NOMO-1 (cell line): ENCODE measurements around the gene SHFL.

Experiments used
- DNase-seq, 2 experiments: peaks; one replicate each; lab custom pipeline; 2025; ENCODE audit not compliant: unreplicated experiment in 2 of 2; lab: John Stamatoyannopoulos, UW

Gene SHFL

DNA sequence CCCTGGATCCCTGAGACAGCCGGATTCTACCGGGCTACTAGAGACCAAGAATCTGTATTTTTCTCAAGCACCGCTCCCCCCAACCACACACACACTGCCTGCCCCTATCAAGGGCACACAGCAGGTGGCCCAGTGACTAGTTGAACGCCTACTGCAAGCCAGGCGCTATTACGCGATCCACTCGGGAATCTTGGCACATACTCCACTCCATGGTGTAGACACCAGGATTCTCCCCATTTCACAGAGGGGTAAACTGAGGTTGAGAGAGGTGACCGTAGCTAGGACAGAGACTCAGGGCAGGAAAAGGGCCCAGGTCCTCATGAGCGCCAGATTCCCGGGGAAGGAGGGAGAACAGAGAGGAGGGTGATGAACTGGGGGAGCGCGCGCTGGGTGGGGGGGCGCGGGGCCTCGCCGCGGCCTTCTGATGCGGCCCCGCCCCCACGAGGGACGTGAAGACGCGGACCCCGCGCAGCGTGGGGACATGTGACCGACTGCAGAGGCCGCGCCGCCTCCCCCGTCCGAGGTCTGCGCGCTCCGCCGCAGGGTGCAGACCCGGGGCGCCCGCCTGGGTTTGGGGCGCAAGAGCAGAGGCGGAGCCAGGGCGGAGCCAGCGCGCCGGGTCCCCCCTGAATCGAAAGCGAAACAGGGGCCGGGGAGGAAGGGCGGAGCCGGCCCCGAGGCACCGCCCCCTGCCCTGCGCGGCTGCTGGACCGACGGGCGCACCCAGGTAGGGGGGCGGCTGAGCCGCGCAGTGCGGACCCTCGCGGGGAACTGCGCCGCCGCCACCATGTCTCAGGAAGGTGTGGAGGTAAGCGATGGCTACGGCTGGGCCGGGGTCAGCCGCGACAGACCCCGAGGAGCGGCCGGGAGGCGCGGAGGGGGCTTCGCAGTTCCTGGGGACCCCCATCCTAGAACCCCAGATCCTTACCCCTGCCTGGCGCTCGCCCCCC, at the start of gene SHFL:
TSS of gene SHFL (plus strand) at position 677 of the 950 bp plus-strand sequence. CDS start at position 788, 111 bp downstream.
- DNase-seq, result peak; percentile 45 to 76

DNA sequence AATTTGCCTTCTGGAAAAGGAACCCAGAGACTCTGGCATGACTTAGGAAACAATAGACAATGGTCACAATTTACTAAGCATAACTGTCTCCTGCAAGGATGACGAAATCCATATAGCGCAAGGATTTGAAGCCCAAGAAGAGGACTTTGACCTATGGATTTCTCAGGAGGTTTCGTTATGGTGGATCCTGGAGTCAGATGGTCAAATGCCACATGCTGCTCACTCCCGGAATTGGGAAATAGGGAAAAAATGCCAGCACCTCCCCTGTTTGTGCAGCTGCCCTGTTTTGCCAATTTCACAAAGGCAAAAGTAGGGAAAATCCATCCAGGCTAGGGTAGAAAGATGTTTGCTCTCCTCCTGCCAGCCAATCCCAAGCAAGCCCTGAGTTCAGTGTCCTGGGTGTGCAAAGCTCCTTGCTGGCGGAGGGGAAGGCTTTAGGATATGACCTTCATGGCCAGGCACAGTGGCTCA, 49.5 kb upstream of the SHFL start:
- DNase-seq, result no peak

DNA sequence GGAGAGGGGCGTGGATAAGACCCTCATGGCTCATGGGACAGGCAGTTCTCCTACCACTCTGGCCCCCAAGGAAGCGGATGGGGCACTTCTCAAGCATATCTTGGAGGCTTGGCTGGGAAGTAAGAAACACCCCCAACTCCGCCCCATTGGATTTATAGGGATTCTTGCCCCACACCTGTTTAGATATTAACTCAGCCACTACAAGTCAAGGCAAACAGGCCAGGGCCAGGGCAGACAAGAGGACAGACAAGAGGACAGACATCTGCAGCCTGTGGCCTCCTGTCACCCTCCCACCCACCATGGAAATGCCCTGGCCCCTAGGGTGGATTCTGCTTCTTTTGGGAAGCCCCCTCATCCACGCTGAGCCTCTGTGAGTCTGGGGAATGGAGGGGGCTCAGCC, 48.8 kb upstream of the SHFL start:
- DNase-seq, result no peak

DNA sequence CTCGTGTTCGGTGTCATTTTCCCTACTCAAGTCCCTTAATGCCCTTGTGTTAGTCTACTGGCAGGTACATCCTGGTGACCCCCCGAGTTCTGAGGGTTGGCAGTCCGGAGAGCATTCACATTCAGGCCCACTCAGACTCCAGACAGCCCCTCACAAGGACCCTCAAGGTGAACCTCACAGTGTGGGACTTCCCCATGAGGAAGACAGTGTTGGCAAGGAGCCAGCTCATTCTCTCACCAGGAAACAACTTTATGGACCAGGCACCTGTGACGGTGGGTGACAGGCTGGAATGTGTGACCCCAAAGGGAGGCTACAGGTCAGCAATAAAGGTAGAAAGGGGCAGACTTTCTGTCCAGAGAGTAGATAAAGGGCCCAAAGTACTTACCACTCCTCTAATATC, 48.3 kb upstream of the SHFL start:
- DNase-seq, result no peak

DNA sequence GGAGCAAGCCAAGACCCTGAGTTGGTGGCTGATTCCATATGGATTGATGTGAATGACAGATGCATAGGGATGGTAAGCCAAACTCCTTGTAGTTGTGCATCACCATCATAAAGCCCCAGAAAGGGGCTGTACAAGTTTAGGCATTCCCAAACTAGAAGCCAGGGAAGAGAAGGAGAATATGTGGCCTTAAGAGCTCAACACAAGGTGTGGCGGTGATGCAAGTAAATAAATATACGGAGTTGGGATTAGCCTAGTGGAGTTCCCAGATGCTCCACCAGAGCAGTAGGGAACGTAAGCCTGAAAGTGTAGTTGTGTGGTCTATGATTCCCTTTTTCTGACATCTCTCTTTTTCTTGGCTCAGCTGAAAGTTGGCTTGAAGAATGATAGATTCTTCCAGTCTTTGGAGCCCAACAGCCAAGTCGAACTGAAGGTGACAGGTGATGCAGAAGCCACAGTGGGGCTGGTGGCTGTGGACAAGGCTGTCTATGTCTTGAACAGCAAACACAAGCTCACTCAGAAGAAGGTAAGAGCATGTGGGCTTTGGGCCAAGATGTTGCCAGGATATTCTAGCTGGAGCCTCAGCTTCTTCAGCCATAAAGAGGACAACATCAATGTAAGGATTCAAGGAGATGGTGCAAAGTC, 42.7 kb upstream of the SHFL start:
- DNase-seq, result no peak

DNA sequence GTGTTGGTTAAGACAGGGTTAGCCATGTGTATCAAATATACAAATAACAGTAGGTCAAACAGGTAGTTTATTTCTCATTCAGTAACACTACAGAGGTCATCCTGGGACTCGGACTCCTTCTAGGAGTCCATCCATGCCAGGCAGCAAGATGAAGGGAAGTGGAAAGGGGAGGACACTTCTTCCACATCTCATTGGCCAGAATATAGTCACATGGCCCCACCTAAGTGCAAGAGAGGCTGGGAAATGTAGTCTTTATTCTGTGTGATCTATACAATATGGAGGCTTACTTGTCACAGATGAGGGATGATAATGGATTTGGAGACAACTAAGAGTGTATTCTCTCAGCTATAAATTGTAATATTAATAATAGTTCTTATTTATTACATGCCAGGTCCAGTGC, 41.7 kb upstream of the SHFL start:
- DNase-seq, result no peak

DNA sequence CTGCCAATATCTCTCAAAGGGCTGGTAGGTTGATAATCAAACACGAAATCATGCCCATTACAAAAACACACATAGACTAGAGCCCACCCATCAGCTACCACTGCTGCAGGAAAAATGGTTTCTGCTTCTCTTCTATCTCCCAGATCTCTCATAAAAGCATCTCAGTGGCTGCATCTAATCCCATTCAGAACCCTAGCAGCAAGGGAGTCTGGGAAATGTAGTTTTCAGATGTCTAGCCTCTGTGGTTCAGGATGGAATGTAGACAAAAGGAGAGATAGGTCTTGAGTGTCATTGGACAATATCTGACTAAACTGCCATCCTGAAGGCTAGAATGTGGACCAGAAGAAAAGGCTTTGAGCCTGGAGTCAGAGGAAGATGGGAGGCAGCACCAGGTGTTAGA, 40.7 kb upstream of the SHFL start:
- no peak for DNase-seq

DNA sequence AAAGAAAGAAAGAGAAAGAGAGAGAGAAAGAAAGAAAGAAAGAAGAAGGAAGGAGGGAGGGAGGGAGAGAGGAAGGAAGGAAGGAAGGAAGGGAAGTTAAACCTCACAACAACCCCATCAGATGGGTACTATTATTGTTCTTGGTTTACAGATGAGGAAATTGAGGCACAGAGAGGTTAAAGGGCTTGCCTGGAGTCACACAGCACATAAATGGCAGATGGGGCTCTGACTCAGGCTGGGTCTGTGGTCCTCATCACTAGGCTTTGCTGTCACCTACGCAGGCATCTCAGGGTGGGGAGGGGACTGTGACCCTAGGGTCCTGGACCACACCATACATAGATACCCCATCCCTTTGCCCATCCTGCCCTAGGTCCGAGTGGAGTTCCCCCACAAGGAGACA, 36.5 kb upstream of the SHFL start:
- DNase-seq, result no peak

DNA sequence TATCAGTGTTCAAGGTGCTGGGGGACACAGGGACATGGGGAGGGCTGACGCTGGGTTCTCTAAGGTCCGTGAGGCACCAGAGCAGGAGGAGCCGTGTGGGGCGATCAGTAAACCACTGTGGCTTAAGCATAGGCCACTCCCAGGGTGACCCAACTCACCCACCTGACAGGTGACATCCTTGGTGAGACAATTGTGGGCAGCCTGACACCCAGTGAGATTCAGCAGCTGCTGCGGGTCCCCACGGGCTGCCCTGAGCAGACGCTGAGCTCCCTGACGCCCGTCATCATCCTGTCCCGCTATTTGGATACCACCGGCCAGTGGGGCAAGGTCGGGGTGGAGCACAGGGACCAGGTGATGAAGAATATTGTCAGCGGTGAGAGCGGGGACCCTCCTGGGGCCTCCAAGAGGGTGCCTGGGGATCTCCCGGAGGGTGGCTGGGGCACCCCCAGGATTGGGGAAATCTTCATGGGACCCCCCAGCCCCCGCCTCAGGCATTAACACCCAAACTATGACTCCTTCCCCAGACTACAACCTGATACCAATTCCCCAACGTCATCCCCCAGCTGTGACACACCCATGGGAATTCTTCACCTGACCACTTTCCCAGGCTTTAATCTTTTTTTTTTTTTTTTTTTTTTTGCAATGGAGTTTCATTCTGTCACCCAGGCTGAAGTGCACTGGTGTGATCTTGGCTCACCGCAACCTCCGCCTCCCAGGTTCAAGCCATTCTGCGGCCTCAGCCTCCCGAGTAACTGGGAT, 33.3 kb upstream of the SHFL start:
- no peak for DNase-seq

DNA sequence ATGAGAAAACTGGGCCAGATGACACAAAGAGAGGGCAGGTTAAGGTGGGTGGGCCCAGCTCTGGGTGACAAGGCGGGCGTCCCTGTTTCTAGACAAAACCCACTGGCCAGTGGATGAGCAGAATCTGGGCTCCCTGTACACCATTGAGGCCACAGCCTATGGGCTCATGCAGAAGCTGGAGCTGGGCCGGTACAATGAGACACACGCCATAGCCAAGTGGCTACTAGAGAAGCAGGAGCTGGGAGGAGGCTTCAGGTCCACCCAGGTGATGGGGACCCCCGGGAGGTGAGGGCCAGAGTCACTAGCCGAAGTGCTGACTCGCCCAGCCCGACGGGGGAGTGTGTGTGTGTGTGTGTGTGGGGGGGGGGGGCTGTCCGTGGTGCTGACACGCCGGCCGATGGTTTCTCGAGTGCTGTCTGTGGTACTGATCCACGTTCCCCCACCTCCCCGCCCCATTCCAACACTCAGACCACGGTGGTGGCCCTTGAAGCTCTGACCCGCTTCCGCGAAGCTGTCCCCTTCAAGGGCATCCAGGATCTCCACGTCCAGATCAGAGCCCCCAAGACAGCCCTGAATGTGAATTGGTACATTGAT, 24.3 kb upstream of the SHFL start:
- DNase-seq, result no peak

DNA sequence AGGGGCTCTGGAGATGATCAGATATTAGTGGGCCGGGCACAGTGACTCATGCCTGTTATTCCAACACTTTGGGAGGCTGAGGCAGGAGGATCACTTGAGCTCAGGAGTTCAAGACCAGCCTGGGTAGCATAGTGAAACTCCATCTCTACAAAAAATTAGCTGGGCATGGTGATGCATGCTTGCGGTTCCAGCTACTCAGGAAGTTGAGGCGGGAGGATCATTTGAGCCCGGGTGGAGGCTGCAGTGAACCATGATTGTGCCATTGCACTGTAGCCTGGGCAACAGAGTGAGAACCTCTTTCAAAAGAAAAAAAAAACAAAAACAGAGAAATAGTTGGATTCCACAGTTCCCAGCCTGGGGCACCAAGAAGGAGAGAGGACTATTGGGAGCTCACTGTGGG, 17.9 kb upstream of the SHFL start:
- no peak for DNase-seq

DNA sequence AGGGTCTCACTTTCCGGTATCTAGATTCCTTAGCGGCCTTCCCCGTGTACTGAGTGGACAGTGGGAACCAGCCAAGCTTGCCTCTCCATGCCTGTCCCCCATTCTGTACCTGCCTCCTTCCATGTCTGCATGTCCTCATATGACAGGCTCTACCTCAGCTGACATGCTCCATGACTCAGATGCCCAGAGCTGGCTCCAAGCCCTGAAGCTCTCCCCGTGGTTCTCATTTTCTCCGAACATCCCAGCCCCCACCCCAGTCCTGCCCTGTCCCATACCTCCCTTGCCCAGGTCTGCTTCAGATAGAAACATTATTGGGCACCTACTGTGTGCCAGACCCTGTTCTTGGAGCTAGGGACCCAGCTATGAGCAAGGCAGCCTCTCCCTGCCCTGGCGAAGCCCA, 17.1 kb upstream of the SHFL start:
- no peak for DNase-seq

DNA sequence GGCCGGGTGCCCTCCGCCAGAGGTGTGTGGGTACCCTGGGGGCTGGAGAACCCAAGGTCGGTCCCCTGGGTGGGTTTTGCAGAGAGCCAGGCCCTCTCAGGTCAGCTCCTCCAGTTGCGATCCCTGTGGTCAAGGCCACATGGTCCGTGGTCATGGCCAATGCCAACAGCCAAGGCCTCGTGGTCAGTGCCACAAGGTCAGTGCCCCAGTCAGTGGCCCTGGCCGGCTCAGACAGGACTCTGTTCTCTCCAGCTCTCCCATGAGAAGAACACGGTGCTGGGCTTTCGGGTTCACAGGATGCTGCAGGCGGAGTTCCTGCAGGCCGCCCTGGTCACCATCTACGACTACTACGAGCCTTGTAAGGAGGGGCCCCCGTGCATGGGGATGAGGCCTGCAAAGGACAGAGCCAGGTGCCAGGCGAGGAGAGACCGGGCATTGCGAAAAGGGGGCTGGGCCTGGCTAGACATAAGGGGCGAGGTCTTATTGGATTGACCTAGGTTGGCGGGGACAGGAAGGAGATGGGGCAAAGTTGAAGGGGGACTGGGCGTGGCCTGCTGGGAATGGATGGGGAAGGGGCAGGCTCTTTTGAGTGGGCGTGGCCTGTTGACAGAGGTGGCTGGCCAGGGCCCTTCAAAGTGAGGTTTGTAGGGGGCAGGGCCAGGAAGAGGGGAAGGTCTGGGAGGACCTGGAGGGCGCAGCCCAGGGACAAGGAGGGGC, 15.2 kb upstream of the SHFL start:
- no peak for DNase-seq

DNA sequence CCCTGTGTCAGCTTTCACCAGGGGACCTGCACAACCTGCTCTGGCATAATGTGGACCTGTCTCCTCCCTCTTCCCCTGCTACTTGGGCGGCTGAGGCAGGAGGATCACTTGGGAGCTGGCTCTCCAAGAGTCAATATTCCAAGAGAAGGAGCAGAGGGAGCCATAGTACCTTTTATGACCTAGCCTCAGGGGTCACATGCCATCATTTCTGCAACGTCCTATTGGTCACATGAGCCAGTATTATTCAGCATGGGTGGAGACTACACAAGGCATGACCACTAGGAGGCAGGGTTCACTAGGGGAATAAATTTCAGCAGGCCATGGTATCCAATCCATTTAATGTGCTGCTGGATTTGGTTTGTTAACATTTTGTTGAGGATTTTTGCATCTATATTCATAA, 12.0 kb upstream of the SHFL start:
- DNase-seq, result peak in 1 of 2 experiments; percentile 15

DNA sequence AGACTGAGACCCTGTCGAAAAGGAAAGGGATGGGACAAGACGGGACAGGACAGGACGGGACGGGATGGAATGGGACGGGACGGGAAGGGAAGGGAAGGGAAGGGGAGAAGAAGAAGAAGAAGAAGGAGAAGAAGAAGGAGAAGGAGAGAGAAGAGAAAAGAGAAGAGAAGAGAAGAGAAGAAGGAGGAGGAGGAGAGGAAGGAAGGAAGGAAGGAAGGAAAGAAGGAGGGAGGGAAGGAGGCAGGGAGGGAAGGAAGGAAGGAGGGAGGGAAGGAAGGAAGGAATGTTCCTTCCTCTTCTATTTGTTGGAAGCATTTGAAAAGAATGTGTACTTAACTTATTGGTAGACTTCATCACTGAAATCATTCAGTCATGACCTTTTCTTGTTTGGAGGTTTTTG, 9.6 kb upstream of the SHFL start:
- no peak for DNase-seq

DNA sequence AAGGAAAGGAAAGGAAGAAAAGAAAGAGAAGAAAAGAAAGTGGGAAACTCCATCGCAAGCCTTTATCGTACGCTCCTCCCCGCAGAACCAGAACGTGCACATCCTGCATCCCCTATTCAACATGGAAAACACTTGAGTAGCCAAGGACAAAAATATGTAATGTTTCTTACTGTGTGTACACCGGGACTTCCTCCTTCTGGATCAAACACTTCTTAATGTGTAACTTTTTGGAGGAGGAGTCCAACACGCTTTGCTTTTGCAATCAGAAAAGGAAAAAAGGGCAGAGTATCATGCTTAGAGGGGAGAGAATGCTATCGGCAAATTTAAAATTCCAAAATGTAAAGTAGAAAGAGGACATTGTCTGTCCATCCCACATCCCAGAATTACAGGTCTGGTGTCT, 7.8 kb upstream of the SHFL start:
- DNase-seq, result no peak

DNA sequence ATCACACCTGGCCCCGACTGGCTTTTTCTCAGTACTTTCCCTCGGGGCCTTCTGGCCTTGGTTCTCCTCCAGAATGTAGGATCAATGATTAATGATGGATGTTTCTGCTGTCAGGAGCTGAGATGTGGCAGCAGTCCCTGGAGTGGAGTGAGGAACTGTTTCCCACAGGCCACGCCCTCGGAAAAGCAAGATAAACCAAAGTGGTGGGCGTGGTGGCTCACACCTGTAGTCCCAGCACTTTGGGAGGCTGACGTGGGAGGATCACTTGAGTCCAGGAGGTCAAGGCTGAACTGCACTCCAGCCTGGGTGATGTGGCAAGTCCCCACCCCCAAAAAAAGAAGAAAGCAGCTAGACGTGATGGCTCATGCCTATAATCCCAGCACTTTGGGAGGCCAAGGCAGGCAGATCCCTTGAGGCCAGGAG, 7.1 kb upstream of the SHFL start:
- no peak for DNase-seq

DNA sequence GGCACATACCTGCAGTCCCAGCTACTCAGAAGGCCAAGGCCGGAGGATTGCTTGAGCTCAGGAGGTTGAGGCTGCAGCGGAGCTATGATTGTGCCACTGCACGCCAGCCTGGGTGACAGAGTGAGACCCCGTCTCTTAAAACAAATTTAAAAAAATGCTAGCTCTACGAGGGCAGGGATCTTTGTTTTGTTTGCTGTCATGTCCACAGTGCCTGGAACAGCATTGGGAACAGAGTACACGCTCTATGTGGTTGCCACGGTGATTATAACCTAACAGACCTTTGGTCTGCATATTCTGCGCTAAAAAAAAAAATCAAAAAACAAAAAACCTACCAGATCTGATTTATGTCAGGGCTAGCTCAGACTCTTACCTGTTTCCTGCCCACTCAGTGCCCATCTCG, 2.2 kb upstream of the SHFL start:
- DNase-seq, result no peak

DNA sequence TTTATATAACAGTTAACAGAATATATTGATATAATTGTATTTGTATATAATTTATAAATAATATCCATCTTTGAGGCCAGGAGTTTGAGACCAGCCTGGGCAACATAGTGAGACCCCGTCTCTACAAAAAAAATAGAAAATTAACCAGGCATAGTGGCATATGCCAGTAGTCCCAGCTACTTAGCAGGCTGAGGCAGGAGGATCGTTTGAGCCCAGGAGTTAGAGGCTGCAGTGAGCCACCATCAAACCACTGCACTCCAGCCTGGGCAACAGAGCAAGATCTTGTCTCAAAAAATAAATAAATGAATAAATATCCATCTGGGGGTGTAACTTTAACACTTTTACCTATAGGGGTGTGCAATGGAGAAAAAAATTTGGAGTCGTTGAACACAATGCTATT, 1.3 kb upstream of the SHFL start:
- no peak for DNase-seq

DNA sequence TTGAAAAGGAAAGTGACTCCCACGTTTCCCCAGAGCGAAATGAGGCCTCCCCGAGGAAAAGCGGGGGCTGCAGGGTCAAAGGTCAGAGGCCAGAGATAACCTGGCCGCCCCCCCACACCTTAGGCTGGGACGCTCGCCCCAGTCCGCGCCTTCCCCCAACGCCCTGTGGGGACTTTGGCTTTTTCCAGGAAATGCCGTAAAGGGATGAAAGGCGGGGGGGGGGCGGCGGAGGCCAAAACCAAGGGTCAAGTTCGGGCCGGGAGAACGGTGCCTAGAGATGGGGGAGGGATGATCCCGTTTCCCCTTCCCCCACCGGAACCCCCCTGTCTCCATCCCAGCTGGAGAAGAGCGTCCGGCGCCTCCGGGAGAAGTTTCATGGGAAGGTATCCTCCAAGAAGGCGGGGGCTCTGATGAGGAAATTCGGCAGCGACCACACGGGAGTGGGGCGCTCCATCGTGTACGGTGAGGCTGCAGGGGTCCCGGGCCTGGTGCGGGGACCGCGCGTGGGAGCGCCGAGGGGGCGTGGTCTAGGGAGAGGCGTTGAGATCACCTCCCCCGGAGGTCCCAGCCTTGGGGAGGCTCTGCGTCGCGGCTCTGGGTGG, 575 bp downstream of the SHFL start:
- no peak for DNase-seq
